ENCODE measurements around the gene POTEH.
"Not testable (repeated sequence)": the region's sequence is repeated elsewhere in the genome, so short reads cannot be mapped to it uniquely, and the experiment has no call there.

DNA sequence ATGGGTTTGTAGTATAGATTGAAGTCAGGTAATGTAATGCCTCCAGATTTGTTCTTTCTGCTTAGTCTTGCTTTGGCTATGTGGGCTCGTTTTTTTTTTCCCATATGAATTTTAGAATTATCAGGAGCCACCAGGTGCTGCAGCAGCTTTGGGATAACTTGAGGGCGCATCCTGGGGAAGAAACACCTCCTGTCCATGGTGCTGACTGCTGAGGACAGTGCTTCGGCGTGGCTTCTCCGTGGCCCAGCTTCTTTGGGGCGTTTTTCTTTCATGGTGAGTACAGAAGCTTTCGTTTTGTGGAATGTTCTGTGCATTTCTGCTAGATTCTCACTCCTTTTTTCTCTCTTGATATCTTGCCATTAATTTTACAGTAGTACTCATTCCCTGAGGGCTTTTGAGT lies 37.9 kb upstream of the POTEH start:
- TF ChIP-seq CTCF (conservative IDR thresholded peaks at IDR 0.05; ENCODE audit: low read depth, low read length); SMC3 (IDR thresholded peaks at IDR 0.05; ENCODE audit: low read depth, low read length); FOS (IDR thresholded peaks at IDR 0.05; ENCODE audit: low read depth, low read length); POLR2A (IDR thresholded peaks at IDR 0.05; ENCODE audit: low read depth, low read length); NFE2L2 (IDR thresholded peaks at IDR 0.05; ENCODE audit: low read depth, low read length): not testable (repeated sequence)

Data from IMR-90 (cell line).